Thyroid gland (tissue), 4 donors: ENCODE measurements around the gene HSPH1. TPM values are rescaled to one million over a fixed set of nuclear protein-coding genes. Genes with fewer than 3 reads are reported as not detected.

Experiments
- DNase-seq, 2 donors: peaks; one replicate each; pipeline ENCODE4 v3.0.0-alpha.2; 2019
- H3K27ac ChIP-seq, 3 donors: fragments of 200-600 bp; sonication (generic); 1 replicate in 2 of 3; 2 replicates in 1 of 3; pipeline ENCODE4 v1.5.1; 2016 to 2019; ENCODE audit warnings: mild to moderate bottlenecking in 1 of 3, moderate library complexity in 1 of 3
- H3K27me3 ChIP-seq: fragments of 200-600 bp; sonication (generic); one replicate; pipeline ENCODE4 v1.5.1; 2019
- H3K36me3 ChIP-seq, 2 donors: fragments of 200-600 bp; sonication (generic); one replicate each; pipeline ENCODE4 v1.5.1; 2016 to 2019
- H3K4me1 ChIP-seq, 2 donors: fragments of 200-600 bp; sonication (generic); one replicate each; pipeline ENCODE4 v1.5.1; 2017 to 2019
- H3K4me3 ChIP-seq, 3 donors: fragments of 200-600 bp; sonication (generic); replicated peaks in 1 of 3; 1 replicate in 2 of 3; 2 replicates in 1 of 3; pipeline ENCODE4 v1.5.1; 2016; ENCODE audit warnings: mild to moderate bottlenecking in 1 of 3
- H3K9me3 ChIP-seq: fragments of 200-600 bp; sonication (generic); one replicate; pipeline ENCODE4 v1.5.1; 2017
- POLR2A ChIP-seq, 2 donors: fragments of 450-650 bp; IDR thresholded peaks; one replicate each; pipeline ENCODE4 v1.6.1; 2017; ENCODE audit warnings: antibody characterized with exemption in 2 of 2, mild to moderate bottlenecking in 2 of 2, moderate library complexity in 1 of 2
- WGBS, 2 donors: methylation state at CpG; one replicate each; pipeline ENCODE4 v1.1.5; 2017; 5-methylcytosine and 5-hydroxymethylcytosine counted together
- intact Hi-C: fragments of 100-400 bp; cut with DNase I; formaldehyde crosslinking; loops from one replicate; pipeline ENCODE4 v1.15.1; 2023
- total RNA-seq, 4 donors: library from RNA; depleted of rRNA; stranded (reverse); fragments of >200 nt; gene quantifications; one replicate each; pipeline ENCODE4 v1.2.3, GENCODE V29; 2016
- TF ChIP-seq, protein P1 (sequence below), 6 experiments: fragments of 200-600 bp in 3 of 6; fragments of 450-650 bp in 3 of 6; sonication (generic) in 3 of 6; IDR thresholded peaks; one replicate each; pipeline ENCODE4 v1.5.1; 2016 to 2019; ENCODE audit warnings: antibody characterized with exemption in 6 of 6, mild to moderate bottlenecking in 2 of 6, inconsistent platforms in 1 of 6, moderate library complexity in 1 of 6

The HSPH1 gene
- total RNA-seq, 4 donors from 2014 or later: 38.3 to 56.3 (median 48.7) TPM

DNA sequence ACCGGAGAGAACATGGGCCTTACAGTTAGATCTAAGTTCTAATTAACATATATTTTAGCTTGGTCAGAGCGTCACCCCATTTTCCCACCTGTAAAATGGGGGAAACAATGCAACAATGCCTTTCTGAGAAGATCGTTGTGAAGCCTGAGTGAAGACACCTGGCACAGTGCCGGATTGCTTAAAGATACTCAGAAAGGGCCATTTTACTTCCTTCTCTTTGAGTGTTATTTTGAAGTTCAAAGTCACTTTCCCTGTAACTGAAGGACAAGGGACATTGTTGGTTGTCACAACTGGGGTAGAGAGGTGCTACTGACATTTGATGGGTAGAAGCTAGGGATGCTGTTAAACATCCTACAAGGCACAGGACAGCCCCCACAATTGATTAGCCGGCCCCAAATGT lies 28.1 kb downstream of the HSPH1 start:
- Histone ChIP-seq H3K4me1 (peaks cover 9 to 24% of the 10 kb centered on the region in 2 donors), H3K9me3 (no peaks in the 10 kb centered on the region), H3K27me3 (no peaks in the 10 kb centered on the region), H3K27ac (peak overlapping the region in 2 of 3 donors; percentile 59 to 64), H3K4me3 (no peak overlapping the region), H3K36me3 (peaks cover 17 to 18% of the 10 kb centered on the region in 2 donors)
- no peak for TF ChIP-seq POLR2A (IDR thresholded peaks at IDR 0.05)
- TF ChIP-seq, protein P1, sequence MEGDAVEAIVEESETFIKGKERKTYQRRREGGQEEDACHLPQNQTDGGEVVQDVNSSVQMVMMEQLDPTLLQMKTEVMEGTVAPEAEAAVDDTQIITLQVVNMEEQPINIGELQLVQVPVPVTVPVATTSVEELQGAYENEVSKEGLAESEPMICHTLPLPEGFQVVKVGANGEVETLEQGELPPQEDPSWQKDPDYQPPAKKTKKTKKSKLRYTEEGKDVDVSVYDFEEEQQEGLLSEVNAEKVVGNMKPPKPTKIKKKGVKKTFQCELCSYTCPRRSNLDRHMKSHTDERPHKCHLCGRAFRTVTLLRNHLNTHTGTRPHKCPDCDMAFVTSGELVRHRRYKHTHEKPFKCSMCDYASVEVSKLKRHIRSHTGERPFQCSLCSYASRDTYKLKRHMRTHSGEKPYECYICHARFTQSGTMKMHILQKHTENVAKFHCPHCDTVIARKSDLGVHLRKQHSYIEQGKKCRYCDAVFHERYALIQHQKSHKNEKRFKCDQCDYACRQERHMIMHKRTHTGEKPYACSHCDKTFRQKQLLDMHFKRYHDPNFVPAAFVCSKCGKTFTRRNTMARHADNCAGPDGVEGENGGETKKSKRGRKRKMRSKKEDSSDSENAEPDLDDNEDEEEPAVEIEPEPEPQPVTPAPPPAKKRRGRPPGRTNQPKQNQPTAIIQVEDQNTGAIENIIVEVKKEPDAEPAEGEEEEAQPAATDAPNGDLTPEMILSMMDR (IDR thresholded peaks at IDR 0.05): no peak
- intact Hi-C loops: no loop called here
- 82 to 84% methylated on average over 5 of the region's 5 CpGs for WGBS, 2 donors
- DNase-seq: no peak

GRCh38 chr13:31131470-31131961 lies 30.2 kb downstream of the HSPH1 start:
- Histone ChIP-seq H3K27ac (peak overlapping the region in 1 of 3 donors; percentile 49), H3K27me3 (no peaks in the 10 kb centered on the region), H3K4me1 (peaks cover 9 to 24% of the 10 kb centered on the region in 2 donors), H3K36me3 (no peaks in the 10 kb centered on the region), H3K9me3 (no peaks in the 10 kb centered on the region), H3K4me3 (no peak overlapping the region)
- intact Hi-C loops: no loop called here
- peak; percentile 25 to 38 for DNase-seq
- no peak for TF ChIP-seq POLR2A (IDR thresholded peaks at IDR 0.05)
- TF ChIP-seq, protein P1 (IDR thresholded peaks at IDR 0.05): no peak
- 34 to 43% methylated on average over 6 of the region's 6 CpGs for WGBS, 2 donors

DNA sequence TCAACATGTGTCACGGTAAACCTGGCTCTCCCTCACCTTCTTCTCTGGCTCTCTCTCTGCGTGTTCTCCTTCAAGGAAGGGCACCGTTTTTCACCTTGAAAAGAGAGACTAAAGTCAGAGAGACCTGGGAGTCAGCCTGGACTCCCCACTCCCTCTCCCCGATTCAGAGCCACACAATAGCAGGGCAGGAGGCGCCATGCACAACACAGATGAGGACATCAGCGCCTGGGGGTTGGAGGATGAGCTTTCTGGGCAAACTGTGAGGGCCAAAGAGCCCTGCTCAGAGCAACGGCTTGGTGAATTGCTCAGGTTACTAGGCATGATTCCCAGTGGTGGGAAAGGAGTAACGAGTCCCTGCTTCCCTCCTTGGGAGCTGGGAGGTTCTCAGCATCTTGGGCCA lies 32.3 kb downstream of the HSPH1 start:
- WGBS, 2 donors: 71 to 82% methylated on average over 7 to 8 of the region's 8 CpGs
- no peak overlapping the region for H3K4me3 ChIP-seq
- peaks cover 8 to 24% of the 10 kb centered on the region in 2 donors for H3K4me1 ChIP-seq
- intact Hi-C loops: no loop called here
- no peaks in the 10 kb centered on the region for H3K36me3 ChIP-seq
- no peak for DNase-seq
- no peaks in the 10 kb centered on the region for H3K9me3 ChIP-seq
- no peaks in the 10 kb centered on the region for H3K27me3 ChIP-seq
- no peak overlapping the region for H3K27ac ChIP-seq
- no peak for TF ChIP-seq POLR2A (IDR thresholded peaks at IDR 0.05)
- TF ChIP-seq, protein P1 (IDR thresholded peaks at IDR 0.05): no peak

- H3K9me3 ChIP-seq: no peaks in the 10 kb centered on the region
- no peak overlapping the region for H3K4me3 ChIP-seq
- WGBS, 2 donors: 45 to 47% methylated on average over 7 of the region's 7 CpGs
- TF ChIP-seq POLR2A (IDR thresholded peaks at IDR 0.05): no peak
- TF ChIP-seq, protein P1 (IDR thresholded peaks at IDR 0.05): no peak
- H3K4me1 ChIP-seq: no peaks in the 10 kb centered on the region
- DNase-seq: no peak
- H3K36me3 ChIP-seq: no peaks in the 10 kb centered on the region
- H3K27me3 ChIP-seq: no peaks in the 10 kb centered on the region
- H3K27ac ChIP-seq: no peak overlapping the region
- intact Hi-C loops: no loop called here
These were observed 37.5 kb downstream of the HSPH1 start for GRCh38 chr13:31124204-31124603.

DNA sequence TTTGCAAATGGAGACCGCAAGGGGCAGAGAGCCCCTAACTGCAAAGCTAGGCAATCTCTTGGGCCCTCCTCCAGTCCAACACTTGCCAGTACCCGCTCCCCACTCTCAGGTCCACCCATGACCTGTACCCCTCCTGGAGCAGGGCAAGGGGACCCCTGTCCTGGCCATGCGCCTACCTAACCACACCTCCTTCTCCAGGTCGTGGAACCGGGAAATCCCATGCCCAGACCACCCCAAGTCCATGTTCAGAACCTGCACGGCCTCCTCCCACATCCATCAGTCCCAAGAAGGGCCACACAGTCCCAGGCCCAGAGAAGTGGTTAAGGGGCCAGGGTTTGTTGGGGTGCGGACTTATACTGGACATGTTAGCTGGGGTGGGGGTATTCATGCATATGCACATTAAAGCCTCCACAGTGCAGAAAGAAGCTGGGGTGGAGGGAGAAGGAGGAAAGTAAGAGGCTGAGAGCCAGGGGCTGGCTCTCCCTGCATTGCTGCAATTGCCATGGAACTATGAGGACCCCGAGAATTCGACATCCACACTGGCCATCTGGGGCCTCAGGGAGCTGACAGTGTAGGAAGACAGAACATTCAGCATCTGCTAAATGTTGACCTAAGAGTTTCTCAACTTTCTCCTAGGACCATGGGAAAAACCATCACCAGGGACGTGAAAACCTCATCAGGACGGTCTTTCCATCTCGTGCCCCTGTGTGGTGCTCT lies 39.0 kb downstream of the HSPH1 start:
- TF ChIP-seq POLR2A (IDR thresholded peaks at IDR 0.05): no peak
- TF ChIP-seq, protein P1 (IDR thresholded peaks at IDR 0.05): no peak
- Histone ChIP-seq H3K4me3 (no peak overlapping the region), H3K27ac (no peak overlapping the region), H3K4me1 (no peaks in the 10 kb centered on the region), H3K36me3 (no peaks in the 10 kb centered on the region), H3K27me3 (no peaks in the 10 kb centered on the region), H3K9me3 (no peaks in the 10 kb centered on the region)
- WGBS, 2 donors: 90 to 91% methylated on average over 11 to 12 of the region's 12 CpGs
- intact Hi-C loops: no loop called here
- no peak for DNase-seq
